Neural cell (in vitro differentiated cells): ENCODE data around the gene ZNF614. TPM values are rescaled to one million over a fixed set of nuclear protein-coding genes. Genes with fewer than 3 reads are reported as not detected.

Source experiments
- H2AFZ ChIP-seq: fragments of 200-600, 300-800 bp; sonication (generic), shearing (Covaris generic); 2 replicates; pipeline ENCODE4 v1.6.0; 2014; ENCODE audit warnings: low read depth, mild to moderate bottlenecking, antibody characterized with exemption, low read length, moderate library complexity
- H3F3A ChIP-seq: fragments of 200-600 bp; shearing (Covaris generic); 2 replicates; pipeline ENCODE4 v1.6.1; 2016; ENCODE audit warnings: mild to moderate bottlenecking, moderate library complexity, mixed read lengths, antibody characterized with exemption, low read length; ENCODE audit not compliant: insufficient read depth, poor library complexity, severe bottlenecking
- H3K27ac ChIP-seq: fragments of 200-600, 300-800 bp; sonication (generic), shearing (Covaris generic); 2 replicates; pipeline ENCODE4 v1.5.1; 2014; ENCODE audit warnings: mild to moderate bottlenecking, low read length, moderate library complexity
- H3K27me3 ChIP-seq: fragments of 300-800, 200-600 bp; sonication (generic), shearing (Covaris generic); 2 replicates; pipeline ENCODE4 v1.6.0; 2014; ENCODE audit warnings: mild to moderate bottlenecking, low read depth, low read length, moderate library complexity; ENCODE audit not compliant: insufficient read depth
- H3K36me3 ChIP-seq: fragments of 300-800, 200-600 bp; sonication (generic), shearing (Covaris generic); 2 replicates; pipeline ENCODE4 v1.5.1; 2014; ENCODE audit warnings: mild to moderate bottlenecking, antibody characterized with exemption, low read length, moderate library complexity; ENCODE audit not compliant: insufficient read depth
- H3K4me2 ChIP-seq: fragments of 300-800, 200-600 bp; sonication (generic), shearing (Covaris generic); 2 replicates; pipeline ENCODE4 v1.6.0; 2014; ENCODE audit warnings: mild to moderate bottlenecking, low read length
- H3K4me3 ChIP-seq: fragments of 300-800, 200-600 bp; sonication (generic), shearing (Covaris generic); 2 replicates; pipeline ENCODE4 v1.5.1; 2014; ENCODE audit warnings: mild to moderate bottlenecking, low read length, moderate library complexity
- H3K79me2 ChIP-seq: fragments of 200-600 bp; shearing (Covaris generic); replicated peaks from 2 replicates; pipeline ENCODE4 v1.6.0; 2014; ENCODE audit warnings: mild to moderate bottlenecking, low read length, moderate library complexity; ENCODE audit not compliant: insufficient read depth
- H3K9ac ChIP-seq: fragments of 300-800, 200-600 bp; sonication (generic), shearing (Covaris generic); 2 replicates; pipeline ENCODE4 v1.6.1; 2016; ENCODE audit warnings: mild to moderate bottlenecking, low read length, mixed read lengths
- H3K9me2 ChIP-seq: fragments of 200-600 bp; shearing (Covaris generic); 2 replicates; pipeline ENCODE4 v1.6.1; 2016; ENCODE audit warnings: mild to moderate bottlenecking, low read length, mixed read lengths; ENCODE audit not compliant: insufficient read depth
- H3K9me3 ChIP-seq: fragments of 200-600, 300-800 bp; sonication (generic), shearing (Covaris generic); 2 replicates; pipeline ENCODE4 v1.6.1; 2016; ENCODE audit warnings: mild to moderate bottlenecking, mixed run types, low read length, moderate library complexity, mixed read lengths
- H4K20me1 ChIP-seq: fragments of 200-600 bp; shearing (Covaris generic); 2 replicates; pipeline ENCODE4 v1.6.1; 2016; ENCODE audit warnings: mild to moderate bottlenecking, mixed run types; ENCODE audit not compliant: insufficient read depth
- CTCF ChIP-seq: fragments of 450-650 bp; IDR thresholded peaks from 2 replicates; pipeline ENCODE4 v1.5.1; 2014; ENCODE audit warnings: antibody characterized with exemption, mild to moderate bottlenecking, moderate library complexity; ENCODE audit not compliant: poor library complexity, severe bottlenecking
- EP300 ChIP-seq: fragments of 450-650 bp; conservative IDR thresholded peaks from 2 replicates; pipeline ENCODE4 v1.6.1; 2014; ENCODE audit warnings: antibody characterized with exemption, mild to moderate bottlenecking, moderate library complexity; ENCODE audit not compliant: poor library complexity, severe bottlenecking
- EZH2 ChIP-seq: fragments of 200-600, 300-800 bp; shearing (Covaris generic), sonication (generic); IDR thresholded peaks from 2 replicates; pipeline ENCODE4 v1.6.1; 2014; ENCODE audit warnings: antibody characterized with exemption, low read length, borderline replicate concordance, mild to moderate bottlenecking; ENCODE audit not compliant: insufficient read depth, poor library complexity, severe bottlenecking
- MXI1 ChIP-seq: fragments of 450-650 bp; conservative IDR thresholded peaks from 2 replicates; pipeline ENCODE4 v1.6.1; 2014; ENCODE audit warnings: antibody characterized with exemption, mild to moderate bottlenecking; ENCODE audit not compliant: poor library complexity, severe bottlenecking
- POLR2AphosphoS5 ChIP-seq: IDR thresholded peaks from 2 replicates; pipeline ENCODE4 v1.6.1; 2012
- RAD21 ChIP-seq: fragments of 450-650 bp; conservative IDR thresholded peaks from 2 replicates; pipeline ENCODE4 v1.6.1; 2014; ENCODE audit warnings: antibody characterized with exemption, mild to moderate bottlenecking, moderate library complexity
- REST ChIP-seq: IDR thresholded peaks from 2 replicates; pipeline ENCODE4 v1.6.1; 2012; ENCODE audit warnings: borderline replicate concordance
- SMC3 ChIP-seq: fragments of 450-650 bp; conservative IDR thresholded peaks from 2 replicates; pipeline ENCODE4 v1.6.1; 2014; ENCODE audit warnings: antibody characterized with exemption, mild to moderate bottlenecking, moderate library complexity; ENCODE audit not compliant: poor library complexity
- TAF1 ChIP-seq: IDR thresholded peaks from 2 replicates; pipeline ENCODE4 v1.6.1; 2012; ENCODE audit warnings: low read depth
- polyA plus RNA-seq: library from polyadenylated mRNA; depleted of rRNA; stranded (reverse); fragments of >200 nt; gene quantifications from 2 replicates; pipeline ENCODE4 v1.2.3, GENCODE V29; 2014

Gene ZNF614
- polyA plus RNA-seq, 1 donor from 2014 or later = 17.8 TPM

- Histone ChIP-seq H3K27ac (no peak overlapping the region), H3K4me2 (no peak overlapping the region), H3K36me3 (peaks cover 54% of the 10 kb centered on the region), H4K20me1 (no peaks in the 10 kb centered on the region), H3K9me3 (peaks cover 46% of the 10 kb centered on the region), H3K9ac (no peak overlapping the region), H2AFZ (no peak overlapping the region), H3K9me2 (no peaks in the 10 kb centered on the region), H3K79me2 (peaks cover 6% of the 10 kb centered on the region), H3F3A (peaks cover 3% of the 10 kb centered on the region), H3K4me3 (no peak overlapping the region), H3K27me3 (no peaks in the 10 kb centered on the region)
- no peak for TF ChIP-seq MXI1
- no peak for TF ChIP-seq SMC3
- TF ChIP-seq EZH2 = no peak
- TF ChIP-seq TAF1 = no peak
- TF ChIP-seq RAD21 = no peak
- TF ChIP-seq CTCF = no peak
- TF ChIP-seq EP300 = no peak
- no peak for TF ChIP-seq REST
- TF ChIP-seq POLR2AphosphoS5 = no peak
These were observed 11.0 kb upstream of the ZNF614 start for GRCh38 chr19:52039169-52039568.

- Histone ChIP-seq H3K9ac (no peak overlapping the region), H4K20me1 (no peaks in the 10 kb centered on the region), H3K4me3 (no peak overlapping the region), H3K27ac (no peak overlapping the region), H3F3A (peaks cover 3% of the 10 kb centered on the region), H3K36me3 (peaks cover 70% of the 10 kb centered on the region), H3K4me2 (no peak overlapping the region), H3K9me3 (peaks cover 57% of the 10 kb centered on the region), H3K79me2 (peaks cover 10% of the 10 kb centered on the region), H2AFZ (no peak overlapping the region), H3K9me2 (no peaks in the 10 kb centered on the region), H3K27me3 (no peaks in the 10 kb centered on the region)
- no peak for TF ChIP-seq REST
- no peak for TF ChIP-seq POLR2AphosphoS5
- no peak for TF ChIP-seq CTCF
- no peak for TF ChIP-seq TAF1
- no peak for TF ChIP-seq EP300
- TF ChIP-seq SMC3 = no peak
- no peak for TF ChIP-seq EZH2
- TF ChIP-seq MXI1 = no peak
- no peak for TF ChIP-seq RAD21
These were observed 6.0 kb upstream of the ZNF614 start for GRCh38 chr19:52034051-52034728.
